DMS153 treated with DMSO at 0.1 percent for 48 hours (cell line): ENCODE results near the gene TIMM10B.
"Not testable (repeated sequence)": the region's sequence is repeated elsewhere in the genome, so short reads cannot be mapped to it uniquely, and the experiment has no call there.

Experiments used
- DNase-seq: peaks from one replicate; lab custom pipeline; 2025; ENCODE audit not compliant: unreplicated experiment; lab: John Stamatoyannopoulos, UW

Gene TIMM10B

GRCh38 chr11:6504166-6504565 lies 22.9 kb downstream of the TIMM10B start:
- DNase-seq = no peak

- peak; percentile 54 for DNase-seq
Observed at GRCh38 chr11:6505577-6506240, 24.4 kb downstream of the TIMM10B start.

GRCh38 chr11:6516865-6517264 lies 35.6 kb downstream of the TIMM10B start:
- DNase-seq = no peak

GRCh38 chr11:6520265-6520664 lies 39.0 kb downstream of the TIMM10B start:
- DNase-seq = no peak

GRCh38 chr11:6521946-6522345 lies 40.6 kb downstream of the TIMM10B start:
- not testable (repeated sequence) for DNase-seq

- no peak for DNase-seq
Observed at GRCh38 chr11:6523253-6523652, 42.0 kb downstream of the TIMM10B start.

- DNase-seq = no peak
Observed at GRCh38 chr11:6526411-6527135, 45.3 kb downstream of the TIMM10B start.

- no peak for DNase-seq
Observed at GRCh38 chr11:6529266-6529665, 48.0 kb downstream of the TIMM10B start.

GRCh38 chr11:6530848-6531247 lies 49.5 kb downstream of the TIMM10B start:
- no peak for DNase-seq

GRCh38 chr11:6531267-6531752 lies 50.0 kb downstream of the TIMM10B start:
- peak; percentile 24 for DNase-seq
